K562 (cell line): ENCODE data around the gene GANAB. TPM values are rescaled to one million over a fixed set of nuclear protein-coding genes. Genes with fewer than 3 reads are reported as not detected.

ENCODE experiments used
- ADNP ChIP-seq: fragments of 200-800 bp; sonication (Bioruptor generic); IDR thresholded peaks from 2 replicates; pipeline ENCODE4 v1.6.1; 2016; ENCODE audit warnings: missing genetic modification characterization, missing compliant biosample characterization
- CHD1 ChIP-seq: fragments of 200-600 bp; sonication (generic); IDR thresholded peaks from one replicate; pipeline ENCODE4 v1.6.1; 2012; ENCODE audit warnings: mild to moderate bottlenecking, moderate library complexity, low read length, inconsistent platforms
- GABPA ChIP-seq: fragments of 200-800 bp; sonication (Bioruptor generic); conservative IDR thresholded peaks from 2 replicates; pipeline ENCODE4 v1.6.1; 2016; ENCODE audit warnings: low read depth, missing genetic modification characterization, missing compliant biosample characterization
- KAT8 ChIP-seq: fragments of 450-650 bp; IDR thresholded peaks from 2 replicates; pipeline ENCODE4 v1.6.1; 2016; ENCODE audit warnings: low read depth, mild to moderate bottlenecking
- NELFE ChIP-seq: IDR thresholded peaks from 2 replicates; pipeline ENCODE4 v1.6.1; 2011; ENCODE audit warnings: mild to moderate bottlenecking; ENCODE audit not compliant: insufficient read depth, insufficient read length
- SAP30 ChIP-seq: fragments of 200-600 bp; sonication (generic); IDR thresholded peaks from 2 replicates; pipeline ENCODE4 v1.6.1; 2012; ENCODE audit warnings: borderline replicate concordance, low read depth, mild to moderate bottlenecking, moderate library complexity, low read length, control low read depth, inconsistent platforms; ENCODE audit not compliant: insufficient read depth, poor library complexity, severe bottlenecking
- ZEB2 ChIP-seq: fragments of 450-650 bp; IDR thresholded peaks from 2 replicates; pipeline ENCODE4 v1.6.1; 2016
- ZNF311 ChIP-seq: fragments of 250-450 bp; sonication (Bioruptor Pico); IDR thresholded peaks from 2 replicates; pipeline ENCODE4 v1.4.0; 2020; ENCODE audit warnings: mild to moderate bottlenecking, moderate library complexity
- ZNF384 ChIP-seq: IDR thresholded peaks from 2 replicates; pipeline ENCODE4 v1.6.1; 2012; ENCODE audit warnings: low read depth, low read length, improper control_type of control experiment
- polyA plus RNA-seq, 8 experiments: library from polyadenylated mRNA; depleted of rRNA in 4 of 8; stranded (reverse) in 5 of 8; unstranded in 3 of 8; fragments of >200 nt; fragmentation: Nextera tagmentation in 2 of 8; fragmentation: Illumina TruSeq in 1 of 8; extraction: Ambion mirVana in 2 of 8; extraction: Trizol in 1 of 8; gene quantifications; 2 replicates each; pipeline versions ENCODE4 v1.2.1 to v1.2.3, GENCODE V29; 2011 to 2014; ENCODE audit warnings: inconsistent platforms in 1 of 8, missing spikeins in 1 of 8
- total RNA-seq, 7 experiments: library from RNA; depleted of rRNA in 6 of 7; stranded (reverse); fragments of >200 nt in 6 of 7; fragmentation: Illumina TruSeq in 2 of 7; extraction: Trizol in 2 of 7; gene quantifications; 2 replicates each; pipeline versions ENCODE4 v1.2.1 to v1.2.3, GENCODE V29; 2011 to 2021; ENCODE audit warnings: low replicate concordance in 1 of 7
- TF ChIP-seq, protein P1 (sequence below): fragments of 200-800 bp; sonication (Bioruptor generic); IDR thresholded peaks from 2 replicates; pipeline ENCODE4 v1.6.1; 2016; ENCODE audit warnings: missing genetic modification characterization, missing compliant biosample characterization
- TF ChIP-seq, protein P2 (sequence below): sonication (generic); formaldehyde crosslinking; IDR thresholded peaks from 2 replicates; pipeline ENCODE4 v1.8.1; 2023; ENCODE audit warnings: mild to moderate bottlenecking, missing genetic modification reagents
- TF ChIP-seq, protein P3 (sequence below): fragments of 450-650 bp; formaldehyde crosslinking; IDR thresholded peaks from 2 replicates; pipeline ENCODE4 v1.4.0; 2020; ENCODE audit warnings: mild to moderate bottlenecking, mixed read lengths
- TF ChIP-seq, protein P4 (sequence below): sonication (generic); formaldehyde crosslinking; IDR thresholded peaks from 2 replicates; pipeline ENCODE4 v1.8.0; 2022; ENCODE audit warnings: missing genetic modification reagents, mild to moderate bottlenecking, moderate library complexity, borderline replicate concordance
- TF ChIP-seq, protein P5 (sequence below): fragments of 250-450 bp; sonication (Bioruptor Pico); IDR thresholded peaks from 2 replicates; pipeline ENCODE4 v1.4.0; 2020; ENCODE audit warnings: mild to moderate bottlenecking, moderate library complexity, borderline replicate concordance

Gene GANAB
- total and polyA plus RNA-seq, 9 of the 15 experiments (the other 6 are each of a cell fraction or from before 2014, with no cell fraction given), result 6.5 to 284 (median 161) TPM

DNA sequence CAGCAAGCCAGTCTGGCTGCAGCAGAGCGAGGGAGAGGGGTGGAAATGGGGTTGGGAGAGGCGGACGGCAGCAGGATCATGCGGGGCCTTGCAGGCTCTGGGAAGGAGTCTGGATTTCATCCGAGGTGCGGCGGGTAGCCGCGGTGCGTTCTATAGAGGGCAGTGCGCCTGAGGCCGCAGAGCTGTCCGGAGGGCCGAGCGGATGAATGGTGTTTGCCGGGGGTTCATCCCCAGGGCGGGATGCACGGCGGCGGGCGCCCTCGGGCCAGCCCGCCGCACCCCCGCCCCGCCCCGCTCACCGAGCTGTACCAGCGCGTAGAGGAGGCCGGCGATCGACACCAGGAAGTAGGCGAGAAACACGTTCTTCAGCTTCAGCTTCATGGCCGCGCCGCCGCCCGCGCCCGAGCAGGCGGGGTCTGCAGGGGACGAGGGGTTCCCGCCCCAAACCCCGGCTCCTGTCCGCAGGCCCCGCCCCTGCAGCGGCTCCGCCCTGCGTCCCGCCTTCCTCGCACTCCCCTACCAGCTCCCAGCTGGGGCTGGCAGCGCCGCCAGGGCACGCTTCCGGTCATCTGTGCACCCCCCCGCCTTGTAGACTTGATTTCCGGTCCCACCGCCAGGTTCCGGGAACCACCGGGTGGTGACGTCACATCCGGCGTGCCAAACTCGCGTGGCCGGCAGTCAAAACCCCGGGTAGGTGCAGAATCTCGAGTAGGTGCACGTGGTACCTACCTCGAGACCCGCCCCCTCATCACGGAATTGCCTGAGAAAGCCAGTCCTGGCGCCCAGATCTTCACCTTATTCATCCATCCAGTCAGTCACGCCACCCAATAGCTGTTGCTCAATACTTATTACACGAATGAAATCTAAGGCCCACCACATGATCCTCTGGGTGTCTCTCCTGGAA lies 24.6 kb downstream of the GANAB start, which contains the start of gene B3GAT3 (continued):
- TF ChIP-seq, protein P1, sequence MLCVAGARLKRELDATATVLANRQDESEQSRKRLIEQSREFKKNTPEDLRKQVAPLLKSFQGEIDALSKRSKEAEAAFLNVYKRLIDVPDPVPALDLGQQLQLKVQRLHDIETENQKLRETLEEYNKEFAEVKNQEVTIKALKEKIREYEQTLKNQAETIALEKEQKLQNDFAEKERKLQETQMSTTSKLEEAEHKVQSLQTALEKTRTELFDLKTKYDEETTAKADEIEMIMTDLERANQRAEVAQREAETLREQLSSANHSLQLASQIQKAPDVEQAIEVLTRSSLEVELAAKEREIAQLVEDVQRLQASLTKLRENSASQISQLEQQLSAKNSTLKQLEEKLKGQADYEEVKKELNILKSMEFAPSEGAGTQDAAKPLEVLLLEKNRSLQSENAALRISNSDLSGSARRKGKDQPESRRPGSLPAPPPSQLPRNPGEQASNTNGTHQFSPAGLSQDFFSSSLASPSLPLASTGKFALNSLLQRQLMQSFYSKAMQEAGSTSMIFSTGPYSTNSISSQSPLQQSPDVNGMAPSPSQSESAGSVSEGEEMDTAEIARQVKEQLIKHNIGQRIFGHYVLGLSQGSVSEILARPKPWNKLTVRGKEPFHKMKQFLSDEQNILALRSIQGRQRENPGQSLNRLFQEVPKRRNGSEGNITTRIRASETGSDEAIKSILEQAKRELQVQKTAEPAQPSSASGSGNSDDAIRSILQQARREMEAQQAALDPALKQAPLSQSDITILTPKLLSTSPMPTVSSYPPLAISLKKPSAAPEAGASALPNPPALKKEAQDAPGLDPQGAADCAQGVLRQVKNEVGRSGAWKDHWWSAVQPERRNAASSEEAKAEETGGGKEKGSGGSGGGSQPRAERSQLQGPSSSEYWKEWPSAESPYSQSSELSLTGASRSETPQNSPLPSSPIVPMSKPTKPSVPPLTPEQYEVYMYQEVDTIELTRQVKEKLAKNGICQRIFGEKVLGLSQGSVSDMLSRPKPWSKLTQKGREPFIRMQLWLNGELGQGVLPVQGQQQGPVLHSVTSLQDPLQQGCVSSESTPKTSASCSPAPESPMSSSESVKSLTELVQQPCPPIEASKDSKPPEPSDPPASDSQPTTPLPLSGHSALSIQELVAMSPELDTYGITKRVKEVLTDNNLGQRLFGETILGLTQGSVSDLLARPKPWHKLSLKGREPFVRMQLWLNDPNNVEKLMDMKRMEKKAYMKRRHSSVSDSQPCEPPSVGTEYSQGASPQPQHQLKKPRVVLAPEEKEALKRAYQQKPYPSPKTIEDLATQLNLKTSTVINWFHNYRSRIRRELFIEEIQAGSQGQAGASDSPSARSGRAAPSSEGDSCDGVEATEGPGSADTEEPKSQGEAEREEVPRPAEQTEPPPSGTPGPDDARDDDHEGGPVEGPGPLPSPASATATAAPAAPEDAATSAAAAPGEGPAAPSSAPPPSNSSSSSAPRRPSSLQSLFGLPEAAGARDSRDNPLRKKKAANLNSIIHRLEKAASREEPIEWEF, result no peak
- TF ChIP-seq, protein P2, sequence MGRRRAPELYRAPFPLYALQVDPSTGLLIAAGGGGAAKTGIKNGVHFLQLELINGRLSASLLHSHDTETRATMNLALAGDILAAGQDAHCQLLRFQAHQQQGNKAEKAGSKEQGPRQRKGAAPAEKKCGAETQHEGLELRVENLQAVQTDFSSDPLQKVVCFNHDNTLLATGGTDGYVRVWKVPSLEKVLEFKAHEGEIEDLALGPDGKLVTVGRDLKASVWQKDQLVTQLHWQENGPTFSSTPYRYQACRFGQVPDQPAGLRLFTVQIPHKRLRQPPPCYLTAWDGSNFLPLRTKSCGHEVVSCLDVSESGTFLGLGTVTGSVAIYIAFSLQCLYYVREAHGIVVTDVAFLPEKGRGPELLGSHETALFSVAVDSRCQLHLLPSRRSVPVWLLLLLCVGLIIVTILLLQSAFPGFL, result no peak
- TF ChIP-seq ZNF384 (no peak), SAP30 (peak; percentile 83), ADNP (no peak), CHD1 (no peak), KAT8 (no peak), ZNF311 (CRISPR knock-in tag) (no peak), NELFE (no peak), ZEB2 (peak; percentile 56; the same call in 1 of the 2 replicates), GABPA (peak; percentile 99)
- TF ChIP-seq, protein P3, sequence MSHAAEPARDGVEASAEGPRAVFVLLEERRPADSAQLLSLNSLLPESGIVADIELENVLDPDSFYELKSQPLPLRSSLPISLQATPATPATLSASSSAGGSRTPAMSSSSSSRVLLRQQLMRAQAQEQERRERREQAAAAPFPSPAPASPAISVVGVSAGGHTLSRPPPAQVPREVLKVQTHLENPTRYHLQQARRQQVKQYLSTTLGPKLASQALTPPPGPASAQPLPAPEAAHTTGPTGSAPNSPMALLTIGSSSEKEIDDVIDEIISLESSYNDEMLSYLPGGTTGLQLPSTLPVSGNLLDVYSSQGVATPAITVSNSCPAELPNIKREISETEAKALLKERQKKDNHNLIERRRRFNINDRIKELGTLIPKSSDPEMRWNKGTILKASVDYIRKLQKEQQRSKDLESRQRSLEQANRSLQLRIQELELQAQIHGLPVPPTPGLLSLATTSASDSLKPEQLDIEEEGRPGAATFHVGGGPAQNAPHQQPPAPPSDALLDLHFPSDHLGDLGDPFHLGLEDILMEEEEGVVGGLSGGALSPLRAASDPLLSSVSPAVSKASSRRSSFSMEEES, result no peak
- TF ChIP-seq, protein P4, sequence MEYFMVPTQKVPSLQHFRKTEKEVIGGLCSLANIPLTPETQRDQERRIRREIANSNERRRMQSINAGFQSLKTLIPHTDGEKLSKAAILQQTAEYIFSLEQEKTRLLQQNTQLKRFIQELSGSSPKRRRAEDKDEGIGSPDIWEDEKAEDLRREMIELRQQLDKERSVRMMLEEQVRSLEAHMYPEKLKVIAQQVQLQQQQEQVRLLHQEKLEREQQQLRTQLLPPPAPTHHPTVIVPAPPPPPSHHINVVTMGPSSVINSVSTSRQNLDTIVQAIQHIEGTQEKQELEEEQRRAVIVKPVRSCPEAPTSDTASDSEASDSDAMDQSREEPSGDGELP (CRISPR knock-in tag), result peak; percentile 100
- TF ChIP-seq, protein P5, sequence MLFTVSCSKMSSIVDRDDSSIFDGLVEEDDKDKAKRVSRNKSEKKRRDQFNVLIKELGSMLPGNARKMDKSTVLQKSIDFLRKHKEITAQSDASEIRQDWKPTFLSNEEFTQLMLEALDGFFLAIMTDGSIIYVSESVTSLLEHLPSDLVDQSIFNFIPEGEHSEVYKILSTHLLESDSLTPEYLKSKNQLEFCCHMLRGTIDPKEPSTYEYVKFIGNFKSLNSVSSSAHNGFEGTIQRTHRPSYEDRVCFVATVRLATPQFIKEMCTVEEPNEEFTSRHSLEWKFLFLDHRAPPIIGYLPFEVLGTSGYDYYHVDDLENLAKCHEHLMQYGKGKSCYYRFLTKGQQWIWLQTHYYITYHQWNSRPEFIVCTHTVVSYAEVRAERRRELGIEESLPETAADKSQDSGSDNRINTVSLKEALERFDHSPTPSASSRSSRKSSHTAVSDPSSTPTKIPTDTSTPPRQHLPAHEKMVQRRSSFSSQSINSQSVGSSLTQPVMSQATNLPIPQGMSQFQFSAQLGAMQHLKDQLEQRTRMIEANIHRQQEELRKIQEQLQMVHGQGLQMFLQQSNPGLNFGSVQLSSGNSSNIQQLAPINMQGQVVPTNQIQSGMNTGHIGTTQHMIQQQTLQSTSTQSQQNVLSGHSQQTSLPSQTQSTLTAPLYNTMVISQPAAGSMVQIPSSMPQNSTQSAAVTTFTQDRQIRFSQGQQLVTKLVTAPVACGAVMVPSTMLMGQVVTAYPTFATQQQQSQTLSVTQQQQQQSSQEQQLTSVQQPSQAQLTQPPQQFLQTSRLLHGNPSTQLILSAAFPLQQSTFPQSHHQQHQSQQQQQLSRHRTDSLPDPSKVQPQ (CRISPR knock-in tag), result no peak
